Hematopoietic multipotent progenitor cell treated with erythropoietin and hydrocortisone succinate and interleukin-3 and kit ligand, for 6 days (in vitro differentiated cells): ENCODE data around the gene UGT8.
"Not testable (repeated sequence)": the region's sequence is repeated elsewhere in the genome, so short reads cannot be mapped to it uniquely, and the experiment has no call there.

Experiments used
- DNase-seq: peaks from one replicate; pipeline ENCODE4 v3.0.0-alpha.2; 2015

UGT8 gene, protein sequence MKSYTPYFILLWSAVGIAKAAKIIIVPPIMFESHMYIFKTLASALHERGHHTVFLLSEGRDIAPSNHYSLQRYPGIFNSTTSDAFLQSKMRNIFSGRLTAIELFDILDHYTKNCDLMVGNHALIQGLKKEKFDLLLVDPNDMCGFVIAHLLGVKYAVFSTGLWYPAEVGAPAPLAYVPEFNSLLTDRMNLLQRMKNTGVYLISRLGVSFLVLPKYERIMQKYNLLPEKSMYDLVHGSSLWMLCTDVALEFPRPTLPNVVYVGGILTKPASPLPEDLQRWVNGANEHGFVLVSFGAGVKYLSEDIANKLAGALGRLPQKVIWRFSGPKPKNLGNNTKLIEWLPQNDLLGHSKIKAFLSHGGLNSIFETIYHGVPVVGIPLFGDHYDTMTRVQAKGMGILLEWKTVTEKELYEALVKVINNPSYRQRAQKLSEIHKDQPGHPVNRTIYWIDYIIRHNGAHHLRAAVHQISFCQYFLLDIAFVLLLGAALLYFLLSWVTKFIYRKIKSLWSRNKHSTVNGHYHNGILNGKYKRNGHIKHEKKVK

DNA sequence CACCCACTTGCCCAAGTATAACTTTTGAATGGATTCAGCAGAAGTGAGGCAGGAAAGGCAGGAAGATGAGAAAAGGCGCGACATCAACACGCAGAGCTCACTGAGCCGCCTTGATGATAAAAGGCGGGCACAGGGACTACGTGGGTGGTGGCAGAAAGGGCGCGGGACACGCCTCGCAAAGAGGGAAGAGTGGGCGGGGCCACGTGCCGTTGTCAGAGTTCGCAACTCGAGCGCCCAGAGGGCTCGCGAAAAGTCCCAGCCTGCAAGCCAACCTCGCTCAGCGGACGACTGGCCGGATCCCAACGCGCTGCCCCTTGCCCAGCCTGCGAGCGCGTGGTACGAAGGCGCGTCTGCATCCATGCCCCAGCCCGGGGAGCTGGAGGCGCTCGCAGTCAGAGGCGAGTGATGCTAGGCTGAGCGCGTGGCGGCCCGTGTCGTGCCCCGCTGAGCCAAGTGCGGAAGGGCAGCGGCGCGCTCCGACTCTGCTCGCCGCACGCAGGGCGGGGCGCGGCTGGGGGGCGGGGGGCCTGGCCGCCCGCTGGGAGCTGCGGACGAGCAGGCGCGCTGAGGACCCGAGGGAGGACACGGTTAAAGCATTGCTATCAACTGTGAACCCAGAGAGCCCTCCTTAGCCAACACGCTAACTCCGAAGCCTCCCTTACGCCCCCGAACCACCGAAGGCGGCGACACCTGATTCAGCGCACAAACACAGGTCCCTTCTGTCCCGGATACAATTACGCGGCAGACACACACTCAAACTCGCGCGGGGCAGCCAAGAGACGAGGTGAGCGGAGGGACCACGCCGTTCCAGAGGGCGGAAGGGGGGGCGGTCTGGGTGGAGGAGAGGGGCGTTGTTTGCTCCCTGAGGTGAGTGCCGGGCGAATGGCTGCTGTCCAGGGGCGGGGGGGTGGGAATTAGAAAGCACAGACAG lies at the start of gene UGT8:
UGT8 (plus strand) TSS at position 617 of the 931 bp plus-strand sequence. CDS start 24,074 bp downstream, outside the sequence.
- DNase-seq = peak; percentile 36

DNA sequence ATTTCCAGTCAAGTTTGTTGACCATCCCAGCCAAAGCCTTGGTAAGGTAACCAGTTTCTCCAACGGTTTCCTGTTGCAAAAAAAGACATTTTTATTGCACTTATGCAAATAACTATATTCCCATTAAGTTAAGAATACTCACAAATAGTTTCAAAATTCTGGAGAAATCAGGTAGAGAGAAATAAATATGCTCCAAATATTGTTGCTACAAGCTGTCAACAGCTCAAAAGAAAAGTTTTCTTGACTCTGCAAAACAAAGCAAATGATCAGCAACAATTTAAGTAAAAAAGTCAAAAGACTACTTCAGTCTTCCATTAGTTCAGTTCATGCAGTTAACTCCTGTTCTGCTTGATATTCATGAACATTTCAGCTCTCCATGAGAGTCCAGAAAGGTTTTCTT lies 49.0 kb upstream of the UGT8 start:
- no peak for DNase-seq

DNA sequence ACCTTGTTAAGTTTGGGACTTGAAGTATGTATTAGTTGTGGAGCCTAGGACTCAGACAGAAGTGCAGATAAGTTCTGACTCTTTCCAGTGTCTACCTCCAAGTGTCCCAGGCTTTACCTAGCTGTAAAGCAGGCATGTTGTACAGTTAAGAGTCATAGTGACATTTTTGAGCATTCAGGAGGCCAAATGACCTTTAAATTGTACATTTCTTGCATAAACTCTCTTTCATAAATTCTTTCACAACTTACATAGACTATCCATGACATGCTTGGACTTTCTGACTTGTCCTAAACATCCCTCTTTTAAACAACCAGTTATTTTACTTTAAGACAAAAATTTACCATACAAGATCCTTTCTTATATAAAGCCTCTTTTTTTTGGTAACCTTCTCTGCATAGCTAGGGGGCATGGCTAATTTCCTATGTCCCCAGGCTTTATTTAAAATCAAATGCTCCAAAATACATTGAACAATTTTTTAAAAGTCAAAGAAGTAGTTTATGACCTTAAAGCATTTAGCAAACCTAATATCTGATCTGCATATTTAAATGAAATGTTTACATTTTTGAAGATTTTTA lies 40.1 kb upstream of the UGT8 start:
- peak; percentile 1 for DNase-seq

DNA sequence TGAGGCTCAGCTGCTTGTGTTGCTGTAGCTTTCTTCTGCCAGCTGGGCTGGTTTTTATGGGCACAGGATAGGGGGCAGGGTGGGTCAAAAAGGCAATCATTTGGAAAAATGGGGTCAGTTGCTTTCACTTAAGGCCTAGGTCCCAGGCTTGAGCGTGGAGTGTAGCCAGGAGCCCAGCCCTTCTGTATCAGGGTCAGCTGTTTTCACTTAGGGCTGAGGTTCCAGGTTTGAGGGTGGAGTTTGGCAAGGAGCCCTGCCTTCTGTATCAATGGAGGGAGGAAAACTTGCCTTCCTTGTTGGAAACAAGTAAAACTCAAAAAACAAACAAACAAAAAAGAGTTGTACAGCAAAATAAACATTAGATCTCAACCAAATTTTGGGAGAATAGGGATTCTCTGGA lies 37.0 kb upstream of the UGT8 start:
- DNase-seq = no peak

DNA sequence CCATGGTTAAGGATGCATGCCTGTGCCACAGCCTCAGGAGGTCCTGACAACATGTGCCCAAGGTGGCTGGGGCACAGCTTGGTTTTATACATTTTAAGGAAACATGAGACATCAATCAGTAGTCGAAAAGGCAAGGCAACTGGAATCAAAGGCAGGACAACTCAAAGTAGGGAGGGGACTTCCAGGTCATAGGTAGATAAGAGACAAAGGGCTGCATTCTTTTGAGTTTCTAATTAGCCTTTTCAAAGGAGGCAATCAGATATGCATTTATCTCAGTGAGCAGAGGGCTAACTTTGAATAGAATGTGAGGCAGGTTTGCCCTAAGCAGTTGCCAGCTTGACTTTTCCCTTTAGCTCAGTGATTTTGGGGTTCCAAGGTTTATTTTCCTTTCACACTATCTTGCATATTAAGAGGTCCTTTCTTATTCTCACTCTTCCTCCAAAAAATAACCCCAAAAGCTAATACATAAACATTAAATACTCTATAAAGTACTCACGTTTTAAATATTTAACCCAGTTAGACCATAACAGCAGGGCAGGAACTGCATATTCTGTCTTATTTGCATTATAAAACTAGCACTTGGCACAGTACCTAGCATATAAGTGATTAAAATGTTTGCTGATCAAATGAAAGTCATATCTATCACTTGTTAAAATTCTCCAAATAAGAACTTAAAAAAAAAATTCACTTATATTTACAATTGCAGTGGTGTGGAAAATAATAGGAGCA lies 36.3 kb upstream of the UGT8 start:
- DNase-seq = no peak

DNA sequence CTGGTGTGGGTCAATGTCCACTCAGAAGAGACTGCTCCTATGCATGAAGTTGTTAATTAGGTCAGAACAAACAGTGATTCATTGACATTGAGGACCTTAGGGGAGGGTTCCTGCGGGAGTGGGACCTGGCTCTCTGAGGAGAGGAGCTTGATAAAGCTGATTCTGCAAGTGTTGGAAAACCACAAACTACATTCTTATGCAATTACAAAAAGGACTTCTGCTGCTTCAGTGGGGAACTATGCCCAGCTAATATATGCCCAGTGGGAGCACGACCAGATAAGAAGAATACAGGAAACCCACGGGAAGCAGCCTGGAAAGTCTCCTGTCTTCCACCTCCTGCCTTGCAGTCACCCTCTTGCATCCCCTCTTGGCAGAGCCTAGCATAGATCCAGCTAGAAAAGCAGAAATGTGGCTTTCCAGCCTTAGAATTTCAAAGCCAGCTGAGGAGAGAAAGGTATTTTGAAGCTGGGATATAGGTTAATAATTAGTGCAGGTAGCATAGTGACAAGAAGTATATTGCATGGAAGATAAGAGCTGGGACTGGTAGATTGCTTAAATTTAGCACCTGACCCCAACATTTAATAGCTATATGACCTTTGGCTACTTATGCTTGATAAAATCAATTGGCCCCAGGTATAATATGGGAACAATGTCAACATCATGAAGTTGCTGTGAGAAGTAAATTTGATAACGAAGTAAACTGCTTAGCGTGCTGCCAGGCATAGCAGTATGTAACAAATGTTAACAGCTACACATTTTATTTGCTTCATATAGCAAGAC lies 34.9 kb upstream of the UGT8 start:
- DNase-seq = no peak

DNA sequence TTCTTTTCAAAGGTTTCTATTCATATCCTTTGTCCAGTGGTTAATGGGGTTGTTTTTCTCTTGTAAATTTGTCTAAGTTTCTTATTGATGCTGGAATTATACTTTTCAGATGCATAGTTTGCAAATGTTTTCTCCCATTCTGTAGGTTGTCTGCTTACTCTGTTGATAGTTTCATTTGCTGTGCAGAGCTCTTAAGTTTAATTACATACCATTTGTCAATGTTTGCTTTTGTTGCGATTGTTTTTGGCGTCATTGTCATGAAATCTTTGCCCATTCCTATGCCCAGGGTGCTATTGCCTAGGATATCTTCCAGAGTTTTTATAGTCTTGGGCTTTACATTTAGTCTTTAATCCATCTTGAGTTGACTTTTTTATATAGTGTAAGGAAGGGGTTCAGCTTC lies 21.2 kb upstream of the UGT8 start:
- no peak for DNase-seq

DNA sequence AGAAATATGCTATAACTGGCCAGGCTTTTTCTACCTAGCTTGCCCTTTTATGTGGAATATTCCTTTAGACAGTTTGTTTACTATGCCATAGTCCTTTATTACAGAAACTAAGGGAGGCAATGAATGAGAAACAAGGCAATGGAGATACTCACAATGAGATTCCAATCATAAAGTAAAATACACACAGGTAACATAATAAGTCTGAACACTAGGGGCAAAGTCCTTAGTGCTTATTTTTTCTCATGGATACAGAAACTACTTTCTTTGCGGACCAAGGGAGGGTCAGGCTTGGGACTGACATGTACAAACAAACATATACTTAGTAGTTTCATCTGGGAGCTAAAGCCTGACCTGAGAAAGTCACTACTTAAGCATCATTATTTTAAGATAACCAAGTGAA lies 16.0 kb upstream of the UGT8 start:
- no peak for DNase-seq

DNA sequence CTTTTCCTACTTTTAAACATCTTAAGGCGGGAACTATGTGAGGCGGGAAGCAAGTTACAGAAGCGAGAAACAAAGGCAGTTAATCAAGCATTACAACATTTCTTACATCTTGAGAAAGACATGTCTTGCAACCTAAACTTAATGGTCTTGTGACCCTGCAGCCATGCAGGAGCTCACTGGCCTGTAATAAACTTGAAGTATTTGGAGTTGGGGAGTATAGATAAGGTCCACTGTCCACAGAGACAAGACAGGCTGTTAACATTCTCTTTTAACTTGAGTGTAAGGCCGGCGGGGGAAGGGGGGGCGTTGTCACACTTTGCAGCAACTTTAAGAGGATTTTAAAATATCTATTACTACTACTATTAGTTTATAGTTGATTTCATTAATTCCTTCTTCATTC lies 10.3 kb upstream of the UGT8 start:
- no peak for DNase-seq

DNA sequence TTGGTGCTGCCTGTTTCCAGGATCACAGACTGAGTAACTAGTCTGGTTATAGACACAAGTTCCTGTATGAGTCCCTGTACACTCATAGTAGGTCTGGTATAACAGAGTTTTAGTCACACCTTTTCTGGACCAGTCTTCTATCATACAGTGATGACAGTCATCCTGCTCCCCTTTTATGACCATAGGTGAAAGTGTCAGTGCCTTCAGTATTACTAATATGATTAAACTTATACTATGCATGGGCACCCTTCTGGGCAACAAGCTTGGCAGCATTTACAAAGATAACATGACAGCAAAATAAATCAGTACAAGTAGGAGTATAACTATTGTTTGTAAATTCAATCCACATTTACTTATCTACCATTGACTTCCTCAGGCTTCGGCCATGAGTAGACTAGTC lies 8.2 kb upstream of the UGT8 start:
- DNase-seq = not testable (repeated sequence)

DNA sequence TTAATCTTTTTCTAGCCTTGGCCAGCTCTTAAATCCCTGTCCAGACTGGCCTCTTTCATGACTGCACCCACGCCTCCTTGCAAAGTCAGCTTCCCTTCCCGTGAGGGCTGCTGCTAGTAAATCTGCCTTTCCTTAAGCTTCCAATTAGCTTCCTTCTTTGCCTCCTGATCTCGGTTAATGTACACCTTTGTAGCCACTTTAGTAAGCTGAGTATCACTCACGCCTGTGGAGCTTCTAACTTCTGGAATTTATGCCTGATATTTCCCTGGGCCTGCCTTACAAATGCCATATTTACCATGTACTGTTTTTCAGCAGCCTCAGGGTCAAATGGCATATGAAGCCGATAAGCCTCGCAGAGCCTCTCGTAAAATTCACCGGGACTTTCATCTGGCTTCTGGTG lies 5.1 kb upstream of the UGT8 start:
- DNase-seq = no peak

DNA sequence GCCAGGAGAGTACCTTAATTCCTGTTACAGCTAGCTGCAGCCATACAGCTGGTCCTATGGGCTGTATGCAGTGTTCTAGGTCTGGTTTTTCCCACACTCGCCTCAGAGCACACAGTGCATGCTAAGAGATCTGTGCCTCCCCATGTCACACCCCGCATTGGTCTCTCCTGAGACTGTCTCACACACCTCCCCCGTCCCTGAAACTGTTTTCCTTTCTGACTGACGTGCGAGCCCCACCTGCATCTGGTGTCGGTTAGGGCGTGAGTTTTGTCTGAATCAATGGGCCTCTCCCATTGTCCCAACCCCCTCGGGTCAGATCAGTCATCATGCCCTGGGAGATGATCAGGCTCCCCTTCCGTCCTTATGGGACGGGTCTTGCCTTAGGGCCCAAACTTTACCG lies 3.4 kb upstream of the UGT8 start:
- DNase-seq = no peak

DNA sequence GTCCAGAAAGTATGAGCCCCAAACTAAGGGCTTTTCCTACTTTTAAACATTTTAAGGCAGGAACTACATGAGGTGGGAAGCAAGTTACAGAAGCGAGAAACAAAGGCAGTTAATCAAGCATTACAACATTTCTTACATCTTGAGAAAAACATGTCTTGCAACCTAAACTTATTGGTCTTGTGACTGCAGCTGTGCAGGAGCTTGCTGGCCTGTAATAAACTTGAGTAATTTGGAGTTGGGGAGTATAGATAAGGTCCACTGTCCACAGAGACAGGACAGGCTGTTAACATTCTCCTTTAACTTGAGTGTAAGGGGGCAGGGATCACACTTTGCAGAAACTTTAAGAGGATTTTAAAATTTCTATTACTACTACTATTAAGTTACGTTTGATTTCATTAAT lies 2.7 kb upstream of the UGT8 start:
- DNase-seq = no peak

DNA sequence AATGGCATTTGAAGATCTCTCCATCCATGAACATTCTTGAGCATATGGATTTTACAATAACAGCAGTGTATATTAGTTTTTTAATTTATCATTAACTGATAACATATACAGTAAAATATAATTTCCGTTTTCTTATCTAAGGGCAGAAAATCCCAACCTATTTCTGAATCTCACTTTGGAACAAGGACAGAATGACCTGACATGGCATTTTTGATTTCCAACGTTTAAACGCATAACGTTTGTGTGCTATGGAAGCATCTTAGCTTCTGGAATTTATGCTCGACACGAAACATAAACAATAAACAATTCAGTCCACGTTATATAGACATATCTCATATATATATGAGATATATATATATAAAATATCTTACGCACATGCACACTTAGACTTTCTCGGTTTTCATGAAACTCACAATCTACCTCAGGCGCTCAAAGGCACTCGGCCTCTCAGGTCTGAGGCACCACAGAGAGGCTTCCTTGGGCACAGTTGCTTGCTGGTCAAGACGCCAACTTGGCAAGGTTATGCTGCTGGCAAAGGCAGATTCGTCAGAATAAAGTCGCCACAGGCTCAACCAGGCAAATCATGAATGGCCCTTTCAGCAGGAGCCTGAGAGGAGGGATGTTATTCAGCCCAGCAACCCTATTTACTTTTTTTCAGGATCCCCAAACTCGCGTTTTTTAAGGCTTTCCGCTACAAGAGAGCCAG lies 1.0 kb upstream of the UGT8 start:
- DNase-seq = no peak

DNA sequence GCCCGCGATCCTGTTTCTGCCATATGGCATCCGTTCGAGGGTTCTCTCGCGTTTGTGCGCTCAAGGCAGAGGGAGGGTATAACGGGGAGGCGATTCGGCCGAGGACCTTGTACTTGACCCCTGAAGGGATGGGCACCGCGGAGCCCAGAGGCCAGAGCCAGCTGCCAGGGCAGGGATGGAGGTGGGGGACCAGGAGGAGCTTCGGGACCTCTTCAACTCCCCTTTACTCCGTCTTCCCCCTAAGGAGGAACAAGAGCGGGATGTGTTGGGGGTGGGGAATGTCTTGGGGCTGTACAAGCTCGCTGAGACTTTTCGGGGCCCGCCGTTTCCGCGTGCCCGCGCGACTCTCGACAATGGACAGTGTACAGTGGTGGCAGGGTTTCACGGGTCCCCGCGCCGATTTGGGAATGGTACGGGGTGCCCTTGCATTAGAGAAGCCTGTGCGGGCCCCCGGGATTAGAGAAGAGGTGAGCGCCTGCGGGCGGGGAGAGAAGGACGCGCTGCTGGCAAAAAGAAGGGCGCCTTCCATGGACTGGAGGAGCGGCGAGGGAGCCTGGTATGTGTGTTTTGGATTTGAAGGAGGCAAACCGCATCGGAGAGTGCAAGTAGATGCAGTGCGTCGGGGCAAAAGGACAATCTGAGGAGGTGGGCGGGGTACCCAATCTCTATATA lies 760 bp downstream of the UGT8 start:
- no peak for DNase-seq

DNA sequence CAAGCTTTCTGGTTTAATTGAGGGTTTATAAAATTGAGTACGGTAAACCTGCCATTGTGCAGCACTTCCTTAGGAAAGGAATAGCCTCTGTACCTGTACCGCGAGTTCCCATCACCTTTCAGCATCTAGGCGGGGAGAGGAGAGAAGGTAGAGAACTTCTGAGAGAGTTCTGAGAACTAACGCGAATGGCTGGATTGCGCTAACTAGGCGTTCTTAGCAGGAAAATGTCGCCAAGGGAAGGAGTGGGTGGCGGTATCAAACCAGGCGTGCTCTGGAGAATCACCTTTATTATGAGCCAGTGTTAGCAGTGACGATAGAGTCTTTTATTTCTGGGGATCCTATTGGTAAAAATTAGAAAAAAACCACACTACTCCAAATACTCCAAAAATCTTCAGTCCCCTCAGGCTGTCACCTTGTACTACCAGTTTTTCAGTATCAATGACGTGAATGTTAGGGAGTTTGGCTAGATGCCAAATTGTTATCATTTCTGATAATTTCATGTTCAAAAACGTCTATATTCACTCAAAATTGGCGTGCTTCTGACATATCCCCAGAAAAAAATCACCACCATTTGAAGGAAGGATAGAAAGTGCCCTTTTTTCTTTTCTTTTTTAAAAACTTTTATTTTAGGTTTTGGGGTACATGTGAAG lies 1.4 kb downstream of the UGT8 start:
- no peak for DNase-seq

DNA sequence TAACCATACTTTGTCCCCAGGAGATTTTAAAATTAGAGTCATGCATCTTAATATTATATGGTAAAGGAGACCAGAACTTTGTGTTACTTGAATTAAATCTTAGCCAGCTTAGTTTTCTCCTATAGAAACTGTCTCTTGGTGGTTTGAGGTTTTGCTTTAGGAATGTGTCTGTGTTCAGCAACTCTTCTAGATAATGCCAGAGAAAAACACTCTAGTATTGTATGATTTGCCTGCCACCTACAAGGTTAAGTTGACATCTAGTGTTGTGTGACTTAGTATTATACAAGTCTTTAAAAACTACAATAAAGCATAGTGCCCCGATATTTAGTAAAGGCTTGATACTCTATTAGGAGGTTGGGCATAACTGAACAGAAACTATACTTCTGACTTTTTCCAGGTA lies 2.1 kb downstream of the UGT8 start:
- no peak for DNase-seq

DNA sequence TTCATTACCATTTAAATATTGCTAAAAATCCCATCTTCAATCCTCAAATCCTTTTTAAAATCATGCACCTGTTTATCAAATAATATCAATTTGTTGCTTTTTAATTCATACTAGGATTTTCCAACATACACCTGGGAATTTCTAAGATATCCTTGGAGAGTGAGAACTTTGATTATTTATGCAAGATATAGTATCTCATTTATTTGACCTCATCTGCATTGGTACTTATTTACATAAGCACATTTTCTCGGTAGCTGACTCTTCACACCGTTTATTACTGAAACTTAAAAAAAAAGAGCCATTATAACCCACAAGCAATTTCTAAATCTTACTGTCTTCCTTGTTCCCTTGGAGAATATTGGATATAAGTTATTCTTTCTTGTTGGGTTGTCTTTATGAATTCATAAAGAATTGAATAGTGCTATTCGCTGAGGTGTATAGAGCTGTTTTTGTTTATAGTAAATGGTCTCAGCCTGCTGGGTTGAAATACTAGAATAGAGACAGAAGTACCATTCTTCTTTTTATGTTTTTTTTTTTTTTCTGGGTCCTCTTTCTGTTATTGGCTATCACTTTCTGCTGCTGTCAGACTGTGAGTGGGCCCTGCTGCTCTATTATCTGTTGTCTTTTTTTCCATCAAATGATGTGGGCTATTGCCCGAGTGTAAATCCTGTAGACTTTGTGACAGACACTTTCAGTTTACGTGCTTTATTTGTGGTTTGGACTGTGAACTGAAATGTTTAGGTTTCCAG lies 2.9 kb downstream of the UGT8 start:
- DNase-seq = no peak

DNA sequence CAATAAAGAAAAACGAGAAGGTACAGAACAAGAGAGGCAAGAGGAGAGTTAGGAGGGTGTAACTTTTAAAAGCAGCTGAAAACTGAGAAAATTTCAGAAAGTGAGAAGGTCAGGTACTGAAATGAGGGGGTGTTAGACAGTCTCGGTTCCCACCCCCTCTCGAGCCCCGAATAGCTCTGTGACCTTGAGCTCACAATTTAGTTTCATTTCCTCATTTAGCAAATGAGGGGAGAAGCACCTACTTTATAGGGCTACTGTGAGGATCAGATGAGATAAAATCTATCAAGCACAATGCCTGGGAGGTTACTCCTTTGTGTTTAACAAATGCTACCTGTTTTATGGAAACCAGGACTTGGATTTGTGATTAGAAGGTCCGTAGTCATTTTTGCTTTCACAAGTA lies 4.9 kb downstream of the UGT8 start:
- no peak for DNase-seq
